ENCODE results near the gene IGFL4.

IGFL4 gene

GRCh38 chr19:46076031-46076880 lies 35.5 kb upstream of the IGFL4 start:
- in situ Hi-C loops (cut with HindIII; ENCODE audit: low sequenced_read_pairs): no loop called here

GRCh38 chr19:46073268-46073922 lies 32.6 kb upstream of the IGFL4 start:
- DNase-seq (ENCODE audit: low read depth): no peak
- no peak overlapping the region for H3K4me3 ChIP-seq (ENCODE audit: low read depth, low read length)
- TF ChIP-seq CTCF (IDR thresholded peaks at IDR 0.05; ENCODE audit: low read depth, low read length, missing control alignments): no peak
- in situ Hi-C loops (cut with HindIII; ENCODE audit: low sequenced_read_pairs): no loop called here

More at GRCh38 chr19:46076031-46076880, 35.5 kb upstream of the IGFL4 start:
- TF ChIP-seq CTCF (IDR thresholded peaks at IDR 0.05; ENCODE audit: low read depth, low read length, missing control alignments): peak; percentile 15
- no peak for DNase-seq (ENCODE audit: low read depth)
- no peak overlapping the region for H3K4me3 ChIP-seq (ENCODE audit: low read depth, low read length)

- in situ Hi-C loops (cut with HindIII; ENCODE audit: low sequenced_read_pairs): no loop called here
- no peak overlapping the region for H3K4me3 ChIP-seq (ENCODE audit: low read depth, low read length)
- DNase-seq (ENCODE audit: low read depth): peak; percentile 80
- no peak for TF ChIP-seq CTCF (IDR thresholded peaks at IDR 0.05; ENCODE audit: low read depth, low read length, missing control alignments)
These were observed 29.1 kb upstream of the IGFL4 start for GRCh38 chr19:46069806-46070341.

GRCh38 chr19:46068345-46069258 lies 27.8 kb upstream of the IGFL4 start:
- DNase-seq (ENCODE audit: low read depth): peak; percentile 90
- no peak for TF ChIP-seq CTCF (IDR thresholded peaks at IDR 0.05; ENCODE audit: low read depth, low read length, missing control alignments)
- H3K4me3 ChIP-seq (ENCODE audit: low read depth, low read length): no peak overlapping the region
- in situ Hi-C loops (cut with HindIII; ENCODE audit: low sequenced_read_pairs): no loop called here

- no peak for TF ChIP-seq CTCF (IDR thresholded peaks at IDR 0.05; ENCODE audit: low read depth, low read length, missing control alignments)
- no peak for DNase-seq (ENCODE audit: low read depth)
- in situ Hi-C loops (cut with HindIII; ENCODE audit: low sequenced_read_pairs): no loop called here
- H3K4me3 ChIP-seq (ENCODE audit: low read depth, low read length): no peak overlapping the region
These were observed 26.9 kb upstream of the IGFL4 start for GRCh38 chr19:46067691-46068090.

GRCh38 chr19:46066471-46066870 lies 25.7 kb upstream of the IGFL4 start:
- DNase-seq (ENCODE audit: low read depth): no peak
- TF ChIP-seq CTCF (IDR thresholded peaks at IDR 0.05; ENCODE audit: low read depth, low read length, missing control alignments): no peak

More at GRCh38 chr19:46066471-46066870, 25.7 kb upstream of the IGFL4 start:
- H3K4me3 ChIP-seq (ENCODE audit: low read depth, low read length): no peak overlapping the region
- in situ Hi-C loops (cut with HindIII; ENCODE audit: low sequenced_read_pairs): no loop called here
